Esophagus squamous epithelium (tissue), 4 donors: ENCODE data around the gene DSCAML1.

Experiments used
- CTCF ChIP-seq, 6 experiments: fragments of 450-650 bp in 4 of 6; fragments of 200-600 bp in 2 of 6; sonication (generic) in 2 of 6; IDR thresholded peaks; one replicate each; pipeline ENCODE4 v1.5.1; 2016 to 2019; ENCODE audit warnings: antibody characterized with exemption in 6 of 6, mild to moderate bottlenecking in 4 of 6, moderate library complexity in 4 of 6
- POLR2A ChIP-seq, 4 donors: fragments of 450-650 bp; IDR thresholded peaks; one replicate each; pipeline ENCODE4 v1.6.1; 2017; ENCODE audit warnings: antibody characterized with exemption in 4 of 4, mild to moderate bottlenecking in 4 of 4, moderate library complexity in 3 of 4

DNA sequence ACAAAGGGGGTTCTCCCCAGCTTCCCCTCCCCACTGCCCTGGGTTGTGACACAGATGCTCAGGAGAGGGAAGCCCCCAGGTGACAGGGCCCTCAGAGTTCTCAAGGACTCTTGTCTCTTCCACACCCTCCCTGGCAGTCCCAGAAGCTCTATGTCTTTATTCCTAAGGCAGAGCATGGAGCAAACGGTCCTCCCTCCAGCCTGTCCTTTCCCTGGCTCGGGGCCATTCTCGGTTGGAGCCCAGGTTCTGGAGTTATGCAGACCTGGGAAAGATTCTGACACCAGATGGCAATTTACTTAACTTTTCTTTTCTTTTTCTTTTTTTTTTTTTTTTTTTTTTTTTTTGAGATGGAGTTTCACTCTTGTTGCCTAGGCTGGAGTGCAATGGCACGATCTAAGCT, 282.8 kb downstream of the DSCAML1 start:
- no peak for TF ChIP-seq CTCF (IDR thresholded peaks at IDR 0.05)
- no peak for TF ChIP-seq POLR2A (IDR thresholded peaks at IDR 0.05)
